ENCODE data around the gene OPA3.

The OPA3 gene

DNA sequence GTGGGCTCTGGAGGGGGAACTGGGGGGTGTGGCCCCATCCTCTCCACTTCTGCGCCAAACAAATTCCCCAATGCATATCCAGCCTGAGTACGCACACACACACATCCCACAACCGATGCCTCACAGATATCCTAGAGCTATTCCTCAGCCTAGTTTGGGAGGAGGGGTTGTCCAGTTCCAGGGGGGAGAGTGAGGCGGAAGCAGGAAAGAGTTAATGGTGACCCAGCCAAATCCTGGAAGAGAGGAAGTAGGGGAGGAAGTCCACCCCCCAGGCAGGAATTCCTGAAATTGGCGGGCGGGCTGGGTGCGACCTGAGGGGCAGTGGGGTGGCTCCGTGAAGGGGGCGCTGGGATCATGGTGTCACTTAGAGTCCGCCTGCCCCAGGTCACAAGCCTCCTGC lies 16.5 kb upstream of the OPA3 start:
- TF ChIP-seq, protein P1, sequence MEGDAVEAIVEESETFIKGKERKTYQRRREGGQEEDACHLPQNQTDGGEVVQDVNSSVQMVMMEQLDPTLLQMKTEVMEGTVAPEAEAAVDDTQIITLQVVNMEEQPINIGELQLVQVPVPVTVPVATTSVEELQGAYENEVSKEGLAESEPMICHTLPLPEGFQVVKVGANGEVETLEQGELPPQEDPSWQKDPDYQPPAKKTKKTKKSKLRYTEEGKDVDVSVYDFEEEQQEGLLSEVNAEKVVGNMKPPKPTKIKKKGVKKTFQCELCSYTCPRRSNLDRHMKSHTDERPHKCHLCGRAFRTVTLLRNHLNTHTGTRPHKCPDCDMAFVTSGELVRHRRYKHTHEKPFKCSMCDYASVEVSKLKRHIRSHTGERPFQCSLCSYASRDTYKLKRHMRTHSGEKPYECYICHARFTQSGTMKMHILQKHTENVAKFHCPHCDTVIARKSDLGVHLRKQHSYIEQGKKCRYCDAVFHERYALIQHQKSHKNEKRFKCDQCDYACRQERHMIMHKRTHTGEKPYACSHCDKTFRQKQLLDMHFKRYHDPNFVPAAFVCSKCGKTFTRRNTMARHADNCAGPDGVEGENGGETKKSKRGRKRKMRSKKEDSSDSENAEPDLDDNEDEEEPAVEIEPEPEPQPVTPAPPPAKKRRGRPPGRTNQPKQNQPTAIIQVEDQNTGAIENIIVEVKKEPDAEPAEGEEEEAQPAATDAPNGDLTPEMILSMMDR (IDR thresholded peaks at IDR 0.05), result no peak

DNA sequence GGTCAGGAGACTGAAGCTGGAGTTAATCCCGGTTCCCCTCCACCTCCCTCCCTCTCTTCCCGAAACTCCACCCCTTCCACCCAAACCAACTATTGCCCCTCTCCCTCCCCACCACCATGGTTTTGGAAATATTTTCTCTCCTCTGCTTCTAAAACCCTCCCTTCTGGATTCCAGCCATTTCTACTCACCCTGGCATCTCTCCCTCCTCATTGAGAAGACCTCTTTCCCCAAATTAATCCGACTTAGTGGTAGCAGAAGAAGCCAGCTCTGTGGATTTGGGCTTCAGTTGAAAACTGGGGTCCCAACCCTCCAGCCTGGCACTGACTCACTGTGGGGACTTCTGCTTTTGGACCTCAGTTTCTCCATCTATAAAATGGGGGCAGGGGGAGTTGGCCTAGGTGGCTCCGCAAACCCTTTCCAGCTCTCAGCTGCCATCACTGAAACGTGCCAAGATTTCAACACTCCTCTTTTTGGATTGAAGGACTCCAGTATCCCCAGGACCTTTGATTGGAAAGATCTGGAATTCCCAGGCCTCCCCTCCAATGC lies 15.8 kb upstream of the OPA3 start:
- TF ChIP-seq, protein P1 (IDR thresholded peaks at IDR 0.05), result no peak

- TF ChIP-seq, protein P1 (IDR thresholded peaks at IDR 0.05), result no peak
Measured at GRCh38 chr19:45599286-45599685, 14.7 kb upstream of the OPA3 start.

DNA sequence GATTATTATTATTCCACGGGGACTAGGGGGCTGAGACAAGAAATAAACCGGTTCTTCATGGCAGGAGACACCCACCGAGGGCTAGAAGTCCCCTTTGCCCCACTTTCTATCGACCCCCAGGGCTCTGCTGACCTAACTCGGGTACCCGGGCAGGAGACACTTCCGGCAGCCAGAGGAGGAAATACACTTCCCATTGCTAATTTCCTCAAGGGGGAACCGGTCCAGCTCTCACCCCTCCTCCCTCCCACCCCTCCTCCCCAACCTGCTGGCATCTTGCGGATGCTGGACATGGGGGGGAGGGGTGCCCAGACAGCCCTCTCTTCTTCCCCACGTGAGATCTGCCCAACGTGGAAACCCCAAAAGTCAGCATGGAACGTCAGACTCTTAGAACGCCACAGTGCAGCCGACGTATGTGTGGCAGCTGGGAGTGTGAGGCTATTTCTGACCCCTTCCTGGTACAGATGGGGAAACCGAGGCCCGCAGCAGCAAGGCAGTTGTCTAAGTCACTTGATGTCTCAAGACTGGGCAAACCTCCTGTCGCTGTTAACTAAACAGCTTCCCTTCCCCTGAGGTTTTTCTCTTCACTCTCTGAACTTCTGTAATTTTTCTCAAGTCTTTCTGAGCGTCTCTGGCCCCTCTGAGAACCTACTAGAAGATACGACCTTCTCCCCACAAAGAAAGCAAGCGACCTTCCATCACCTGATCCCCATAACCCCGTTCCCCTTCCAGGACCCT lies 13.8 kb upstream of the OPA3 start:
- TF ChIP-seq, protein P1 (IDR thresholded peaks at IDR 0.05), result no peak

GRCh38 chr19:45597425-45598111 lies 13.0 kb upstream of the OPA3 start:
- TF ChIP-seq, protein P1 (IDR thresholded peaks at IDR 0.05), result no peak

GRCh38 chr19:45595814-45596213 lies 11.2 kb upstream of the OPA3 start:
- TF ChIP-seq, protein P1 (IDR thresholded peaks at IDR 0.05), result no peak

- TF ChIP-seq, protein P1 (IDR thresholded peaks at IDR 0.05), result no peak
Measured at GRCh38 chr19:45593520-45593919, 8.9 kb upstream of the OPA3 start.

All from LNCAP (cell line).